GM12878 (cell line): ENCODE data around the gene ZNF462. TPM values are rescaled to one million over a fixed set of nuclear protein-coding genes. Genes with fewer than 3 reads are reported as not detected.

Source experiments
- CHD1 ChIP-seq: IDR thresholded peaks from 2 replicates; pipeline ENCODE4 v1.6.1; 2012; ENCODE audit warnings: low read depth, low read length, improper control_type of control experiment
- CHD4 ChIP-seq: fragments of 200-600 bp; sonication (generic); IDR thresholded peaks from 2 replicates; pipeline ENCODE4 v1.6.1; 2016; ENCODE audit warnings: mild to moderate bottlenecking
- E4F1 ChIP-seq: fragments of 450-650 bp; IDR thresholded peaks from 2 replicates; pipeline ENCODE4 v1.6.1; 2018; ENCODE audit warnings: borderline replicate concordance, mild to moderate bottlenecking; ENCODE audit not compliant: partially characterized antibody
- EGR1 ChIP-seq, 2 experiments: IDR thresholded peaks; 1 replicate in 1 of 2; 2 replicates in 1 of 2; pipeline ENCODE4 v1.6.1; 2011 to 2012; ENCODE audit warnings: low read depth in 2 of 2, low read length in 2 of 2, borderline replicate concordance in 1 of 2, mild to moderate bottlenecking in 1 of 2, moderate library complexity in 1 of 2
- HDAC2 ChIP-seq: fragments of 200-600 bp; sonication (generic); IDR thresholded peaks from 2 replicates; pipeline ENCODE4 v1.6.1; 2017
- PRDM15 ChIP-seq: fragments of 450-650 bp; formaldehyde crosslinking; IDR thresholded peaks from 2 replicates; pipeline ENCODE4 v1.4.0; 2020; ENCODE audit warnings: mild to moderate bottlenecking, moderate library complexity
- RAD21 ChIP-seq: IDR thresholded peaks from 2 replicates; pipeline ENCODE4 v1.6.1; 2011; ENCODE audit warnings: mild to moderate bottlenecking, low read depth, low read length, moderate library complexity; ENCODE audit not compliant: insufficient read depth
- REST ChIP-seq: IDR thresholded peaks from 2 replicates; pipeline ENCODE4 v1.6.1; 2012; ENCODE audit warnings: mild to moderate bottlenecking, low read depth, low read length
- SMAD1 ChIP-seq: fragments of 450-650 bp; IDR thresholded peaks from 2 replicates; pipeline ENCODE4 v1.6.1; 2018; ENCODE audit warnings: mild to moderate bottlenecking, low read depth; ENCODE audit not compliant: partially characterized antibody
- SREBF1 ChIP-seq: IDR thresholded peaks from 2 replicates; pipeline ENCODE4 v1.6.1; 2012; ENCODE audit warnings: mild to moderate bottlenecking, low read length
- TAF1 ChIP-seq: IDR thresholded peaks from 2 replicates; pipeline ENCODE4 v1.6.1; 2011; ENCODE audit warnings: mild to moderate bottlenecking, low read depth, low read length, borderline replicate concordance
- TARDBP ChIP-seq: IDR thresholded peaks from 2 replicates; pipeline ENCODE4 v1.6.1; 2016; ENCODE audit warnings: borderline replicate concordance
- ZNF207 ChIP-seq: fragments of 450-650 bp; IDR thresholded peaks from 2 replicates; pipeline ENCODE4 v1.6.1; 2014; ENCODE audit warnings: antibody characterized with exemption, mild to moderate bottlenecking, borderline replicate concordance
- ZNF217 ChIP-seq: fragments of 450-650 bp; IDR thresholded peaks from 2 replicates; pipeline ENCODE4 v1.6.1; 2017; ENCODE audit warnings: antibody characterized with exemption, mild to moderate bottlenecking
- ZNF687 ChIP-seq: fragments of 450-650 bp; IDR thresholded peaks from 2 replicates; pipeline ENCODE4 v1.6.1; 2017; ENCODE audit warnings: mild to moderate bottlenecking, moderate library complexity
- polyA plus RNA-seq, 11 experiments: library from polyadenylated mRNA; depleted of rRNA in 4 of 11; unstranded in 6 of 11; stranded (reverse) in 5 of 11; fragments of >200 nt; fragmentation: Nextera tagmentation in 4 of 11; fragmentation: Illumina TruSeq in 1 of 11; extraction: Ambion mirVana in 4 of 11; extraction: Trizol in 1 of 11; gene quantifications; 1 replicate in 1 of 11; 2 replicates in 10 of 11; pipeline versions ENCODE4 v1.2.1 to v1.2.3, GENCODE V29; 2011 to 2016; ENCODE audit warnings: inconsistent platforms in 2 of 11, missing spikeins in 2 of 11, low read depth in 1 of 11
- total RNA-seq, 4 experiments: library from RNA; depleted of rRNA in 3 of 4; stranded (reverse); fragments of >200 nt in 3 of 4; fragmentation: Illumina TruSeq in 1 of 4; extraction: Trizol in 1 of 4; gene quantifications; 2 replicates each; pipeline versions ENCODE4 v1.2.1 to v1.2.3, GENCODE V29; 2013 to 2021

The ZNF462 gene
- total and polyA plus RNA-seq, 10 of the 15 experiments (the other 5 are each of a cell fraction or from before 2014, with no cell fraction given) = 0.27 to 13.7 (median 0.55) TPM

GRCh38 chr9:106981396-106982287, 118.7 kb downstream of the ZNF462 start (continued):
- TF ChIP-seq SMAD1 (peak; percentile 67), PRDM15 (no peak), TARDBP (no peak), RAD21 (no peak), REST (no peak), EGR1 (IDR thresholded peaks at IDR 0.05; ENCODE audit: borderline replicate concordance in 1 of 2, low read depth in 2 of 2, low read length in 2 of 2) (no peak), E4F1 (no peak), ZNF687 (no peak), ZNF207 (no peak; the same call in 1 of the 2 replicates), CHD1 (no peak), HDAC2 (no peak), TAF1 (no peak), ZNF217 (peak; percentile 92; the same call in 1 of the 2 replicates), CHD4 (no peak), SREBF1 (peak; percentile 42; the same call in 1 of the 2 replicates)
